Measurements from ENCODE around the gene RALBP1.

RALBP1 gene

GRCh38 chr18:9549405-9549804 is 74.1 kb downstream of the RALBP1 start:
- no peak for DNase-seq (ENCODE audit: low read depth)

GRCh38 chr18:9550429-9550828 is 75.1 kb downstream of the RALBP1 start:
- no peak for DNase-seq (ENCODE audit: low read depth)

- no peak for DNase-seq (ENCODE audit: low read depth)
These were observed 76.9 kb downstream of the RALBP1 start for GRCh38 chr18:9552191-9552590.

GRCh38 chr18:9552616-9553015 is 77.3 kb downstream of the RALBP1 start:
- no peak for DNase-seq (ENCODE audit: low read depth)

GRCh38 chr18:9557250-9557943 is 82.1 kb downstream of the RALBP1 start:
- no peak for DNase-seq (ENCODE audit: low read depth)

GRCh38 chr18:9558387-9559064 is 83.2 kb downstream of the RALBP1 start:
- DNase-seq (ENCODE audit: low read depth), result no peak

GRCh38 chr18:9559253-9559652 is 83.9 kb downstream of the RALBP1 start:
- no peak for DNase-seq (ENCODE audit: low read depth)

GRCh38 chr18:9561759-9562158 is 86.4 kb downstream of the RALBP1 start:
- no peak for DNase-seq (ENCODE audit: low read depth)

- no peak for DNase-seq (ENCODE audit: low read depth)
These were observed 87.3 kb downstream of the RALBP1 start for GRCh38 chr18:9562584-9562983.

- DNase-seq (ENCODE audit: low read depth), result no peak
These were observed 88.0 kb downstream of the RALBP1 start for GRCh38 chr18:9563331-9563730.

- DNase-seq (ENCODE audit: low read depth), result no peak
These were observed 90.1 kb downstream of the RALBP1 start for GRCh38 chr18:9565407-9565806.

- no peak for DNase-seq (ENCODE audit: low read depth)
These were observed 92.9 kb downstream of the RALBP1 start for GRCh38 chr18:9568186-9568585.

GRCh38 chr18:9569178-9569577 is 93.9 kb downstream of the RALBP1 start:
- no peak for DNase-seq (ENCODE audit: low read depth)

GRCh38 chr18:9570255-9570654 is 94.9 kb downstream of the RALBP1 start:
- no peak for DNase-seq (ENCODE audit: low read depth)

GRCh38 chr18:9571546-9571945 is 96.2 kb downstream of the RALBP1 start:
- DNase-seq (ENCODE audit: low read depth), result no peak

- DNase-seq (ENCODE audit: low read depth), result no peak
These were observed 99.3 kb downstream of the RALBP1 start for GRCh38 chr18:9574473-9575115.

GRCh38 chr18:9575558-9575957 is 100.2 kb downstream of the RALBP1 start:
- DNase-seq (ENCODE audit: low read depth), result no peak

GRCh38 chr18:9577361-9577760 is 102.0 kb downstream of the RALBP1 start:
- DNase-seq (ENCODE audit: low read depth), result no peak

- DNase-seq (ENCODE audit: low read depth), result no peak
These were observed 103.0 kb downstream of the RALBP1 start for GRCh38 chr18:9578306-9578705.

GRCh38 chr18:9581667-9582066 is 106.4 kb downstream of the RALBP1 start:
- DNase-seq (ENCODE audit: low read depth), result no peak

GRCh38 chr18:9586814-9587213 is 111.5 kb downstream of the RALBP1 start:
- no peak for DNase-seq (ENCODE audit: low read depth)

Measured in activated T-cell treated with anti-CD3 and anti-CD28 coated beads for 48 hours (primary cell).